Activated T-cell treated with anti-CD3 and anti-CD28 coated beads for 1 hour (primary cell): ENCODE data around the gene PAX3.

Experiments
- DNase-seq: peaks from one replicate; pipeline ENCODE4 v3.0.0-alpha.2; 2020; ENCODE audit warnings: low read depth

Gene PAX3

GRCh38 chr2:222296911-222297599, 1.7 kb downstream of the PAX3 start:
- no peak for DNase-seq

GRCh38 chr2:222296311-222296741, 2.5 kb downstream of the PAX3 start:
- DNase-seq = no peak

- DNase-seq = no peak
These were observed 3.3 kb downstream of the PAX3 start for GRCh38 chr2:222295368-222296062.

GRCh38 chr2:222294996-222295367, 3.8 kb downstream of the PAX3 start:
- no peak for DNase-seq

GRCh38 chr2:222293660-222294630, 4.9 kb downstream of the PAX3 start:
- DNase-seq = no peak

- no peak for DNase-seq
These were observed 6.4 kb downstream of the PAX3 start for GRCh38 chr2:222292149-222293134.

- no peak for DNase-seq
These were observed 7.3 kb downstream of the PAX3 start for GRCh38 chr2:222291485-222291841.

GRCh38 chr2:222290736-222291484, 7.9 kb downstream of the PAX3 start:
- DNase-seq = no peak

GRCh38 chr2:222290401-222290735, 8.4 kb downstream of the PAX3 start:
- DNase-seq = no peak

GRCh38 chr2:222289278-222290160, 9.3 kb downstream of the PAX3 start:
- no peak for DNase-seq

GRCh38 chr2:222288590-222289277, 10.1 kb downstream of the PAX3 start:
- no peak for DNase-seq

GRCh38 chr2:222287862-222288479, 10.8 kb downstream of the PAX3 start:
- DNase-seq = no peak

GRCh38 chr2:222284466-222284865, 14.3 kb downstream of the PAX3 start:
- DNase-seq = no peak

GRCh38 chr2:222283634-222284033, 15.2 kb downstream of the PAX3 start:
- no peak for DNase-seq

- DNase-seq = no peak
These were observed 17.3 kb downstream of the PAX3 start for GRCh38 chr2:222281506-222281905.

GRCh38 chr2:222280795-222281194, 18.0 kb downstream of the PAX3 start:
- no peak for DNase-seq

- DNase-seq = no peak
These were observed 26.3 kb downstream of the PAX3 start for GRCh38 chr2:222272446-222273015.

GRCh38 chr2:222271854-222272253, 26.9 kb downstream of the PAX3 start:
- no peak for DNase-seq
